ENCODE data around the gene LMNTD2.
"Not testable (repeated sequence)": the region's sequence is repeated elsewhere in the genome, so short reads cannot be mapped to it uniquely, and the experiment has no call there.

DNA sequence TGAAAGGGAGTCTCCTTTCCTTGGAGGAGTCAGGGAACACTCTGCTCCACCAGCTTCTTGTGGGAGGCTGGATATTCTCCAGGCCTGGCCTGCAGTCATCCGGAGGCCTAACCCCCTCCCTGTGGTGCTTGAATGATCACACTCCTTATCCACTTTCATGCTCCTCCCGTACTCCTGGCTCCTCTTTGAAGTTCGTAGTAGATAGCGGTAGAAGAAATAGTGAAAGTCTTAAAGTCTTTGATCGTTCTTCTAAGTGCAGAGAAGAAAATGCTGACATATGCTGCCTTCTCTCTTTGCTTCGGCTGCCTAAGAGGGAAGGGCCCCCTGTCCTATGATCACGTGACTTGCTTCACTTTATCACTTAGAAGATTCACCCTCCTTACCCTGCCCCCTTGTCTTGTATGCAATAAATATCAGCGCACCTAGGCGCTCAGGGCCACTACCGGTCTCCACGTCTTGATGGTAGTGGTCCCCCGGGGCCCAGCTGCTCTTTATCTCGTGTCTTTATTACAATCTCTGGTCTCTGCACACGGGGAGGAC lies 13.6 kb upstream of the LMNTD2 start:
- TF ChIP-seq CBFB (CRISPR knock-in tag; IDR thresholded peaks at IDR 0.05; ENCODE audit: low read depth); ZNF671 (CRISPR knock-in tag; IDR thresholded peaks at IDR 0.05); CREB1 (CRISPR knock-in tag; IDR thresholded peaks at IDR 0.05); CREM (CRISPR knock-in tag; IDR thresholded peaks at IDR 0.05); NFE2L1 (CRISPR knock-in tag; IDR thresholded peaks at IDR 0.05); IRF2 (CRISPR knock-in tag; IDR thresholded peaks at IDR 0.05; ENCODE audit: borderline replicate concordance, low read depth); JUN (CRISPR knock-in tag; IDR thresholded peaks at IDR 0.05); NFATC4 (CRISPR knock-in tag; IDR thresholded peaks at IDR 0.05): not testable (repeated sequence)
- TF ChIP-seq, protein P1, sequence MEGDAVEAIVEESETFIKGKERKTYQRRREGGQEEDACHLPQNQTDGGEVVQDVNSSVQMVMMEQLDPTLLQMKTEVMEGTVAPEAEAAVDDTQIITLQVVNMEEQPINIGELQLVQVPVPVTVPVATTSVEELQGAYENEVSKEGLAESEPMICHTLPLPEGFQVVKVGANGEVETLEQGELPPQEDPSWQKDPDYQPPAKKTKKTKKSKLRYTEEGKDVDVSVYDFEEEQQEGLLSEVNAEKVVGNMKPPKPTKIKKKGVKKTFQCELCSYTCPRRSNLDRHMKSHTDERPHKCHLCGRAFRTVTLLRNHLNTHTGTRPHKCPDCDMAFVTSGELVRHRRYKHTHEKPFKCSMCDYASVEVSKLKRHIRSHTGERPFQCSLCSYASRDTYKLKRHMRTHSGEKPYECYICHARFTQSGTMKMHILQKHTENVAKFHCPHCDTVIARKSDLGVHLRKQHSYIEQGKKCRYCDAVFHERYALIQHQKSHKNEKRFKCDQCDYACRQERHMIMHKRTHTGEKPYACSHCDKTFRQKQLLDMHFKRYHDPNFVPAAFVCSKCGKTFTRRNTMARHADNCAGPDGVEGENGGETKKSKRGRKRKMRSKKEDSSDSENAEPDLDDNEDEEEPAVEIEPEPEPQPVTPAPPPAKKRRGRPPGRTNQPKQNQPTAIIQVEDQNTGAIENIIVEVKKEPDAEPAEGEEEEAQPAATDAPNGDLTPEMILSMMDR (IDR thresholded peaks at IDR 0.05), result not testable (repeated sequence)
- TF ChIP-seq, protein P2, sequence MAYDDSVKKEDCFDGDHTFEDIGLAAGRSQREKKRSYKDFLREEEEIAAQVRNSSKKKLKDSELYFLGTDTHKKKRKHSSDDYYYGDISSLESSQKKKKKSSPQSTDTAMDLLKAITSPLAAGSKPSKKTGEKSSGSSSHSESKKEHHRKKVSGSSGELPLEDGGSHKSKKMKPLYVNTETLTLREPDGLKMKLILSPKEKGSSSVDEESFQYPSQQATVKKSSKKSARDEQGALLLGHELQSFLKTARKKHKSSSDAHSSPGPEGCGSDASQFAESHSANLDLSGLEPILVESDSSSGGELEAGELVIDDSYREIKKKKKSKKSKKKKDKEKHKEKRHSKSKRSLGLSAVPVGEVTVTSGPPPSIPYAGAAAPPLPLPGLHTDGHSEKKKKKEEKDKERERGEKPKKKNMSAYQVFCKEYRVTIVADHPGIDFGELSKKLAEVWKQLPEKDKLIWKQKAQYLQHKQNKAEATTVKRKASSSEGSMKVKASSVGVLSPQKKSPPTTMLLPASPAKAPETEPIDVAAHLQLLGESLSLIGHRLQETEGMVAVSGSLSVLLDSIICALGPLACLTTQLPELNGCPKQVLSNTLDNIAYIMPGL (CRISPR knock-in tag; IDR thresholded peaks at IDR 0.05), result not testable (repeated sequence)
- TF ChIP-seq, protein P3, sequence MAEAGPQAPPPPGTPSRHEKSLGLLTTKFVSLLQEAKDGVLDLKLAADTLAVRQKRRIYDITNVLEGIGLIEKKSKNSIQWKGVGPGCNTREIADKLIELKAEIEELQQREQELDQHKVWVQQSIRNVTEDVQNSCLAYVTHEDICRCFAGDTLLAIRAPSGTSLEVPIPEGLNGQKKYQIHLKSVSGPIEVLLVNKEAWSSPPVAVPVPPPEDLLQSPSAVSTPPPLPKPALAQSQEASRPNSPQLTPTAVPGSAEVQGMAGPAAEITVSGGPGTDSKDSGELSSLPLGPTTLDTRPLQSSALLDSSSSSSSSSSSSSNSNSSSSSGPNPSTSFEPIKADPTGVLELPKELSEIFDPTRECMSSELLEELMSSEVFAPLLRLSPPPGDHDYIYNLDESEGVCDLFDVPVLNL (CRISPR knock-in tag; IDR thresholded peaks at IDR 0.05; ENCODE audit: borderline replicate concordance, low read depth), result not testable (repeated sequence)

All from WTC11 (cell line).